OCI-LY3 (cell line): ENCODE data around the gene CREB5.

Source experiments
- H2AFZ ChIP-seq: fragments of 200-600, 300-600 bp; shearing (Covaris generic); 2 replicates; pipeline ENCODE4 v1.6.0; 2014; ENCODE audit warnings: antibody characterized with exemption, low read depth, low read length
- H3K27ac ChIP-seq: fragments of 200-600, 300-600 bp; sonication (generic); 2 replicates; pipeline ENCODE4 v1.5.1; 2014; ENCODE audit warnings: mild to moderate bottlenecking, low read length, moderate library complexity, mixed read lengths
- H3K27me3 ChIP-seq: fragments of 200-600, 300-600 bp; sonication (generic); 2 replicates; pipeline ENCODE4 v1.6.1; 2014; ENCODE audit warnings: low read depth, low read length, mixed read lengths
- H3K36me3 ChIP-seq: fragments of 200-600, 300-600 bp; sonication (generic); replicated peaks from 2 replicates; pipeline ENCODE3; 2014; ENCODE audit warnings: low read depth, low read length, mixed read lengths
- H3K4me1 ChIP-seq: fragments of 300-600, 200-600 bp; sonication (generic); 2 replicates; pipeline ENCODE4 v1.6.1; 2014; ENCODE audit warnings: low read length, mixed read lengths
- H3K4me2 ChIP-seq: fragments of 200-600, 300-600 bp; sonication (generic); 2 replicates; pipeline ENCODE4 v1.6.1; 2014; ENCODE audit warnings: low read length, mixed read lengths
- H3K4me3 ChIP-seq: fragments of 300-600, 200-600 bp; sonication (generic); 2 replicates; pipeline ENCODE4 v1.5.1; 2014; ENCODE audit warnings: antibody characterized with exemption, mild to moderate bottlenecking, low read length, moderate library complexity
- H3K79me2 ChIP-seq: fragments of 300-600, 200-600 bp; shearing (Covaris generic); 2 replicates; pipeline ENCODE4 v1.6.1; 2014; ENCODE audit warnings: mild to moderate bottlenecking, low read length, mixed read lengths
- H3K9ac ChIP-seq: fragments of 300-600, 200-600 bp; shearing (Covaris generic); 2 replicates; pipeline ENCODE4 v1.6.0; 2014; ENCODE audit warnings: mild to moderate bottlenecking, low read length, moderate library complexity
- H3K9me3 ChIP-seq: fragments of 200-600, 300-600 bp; shearing (Covaris generic); 2 replicates; pipeline ENCODE4 v1.6.1; 2014; ENCODE audit warnings: low read length, mixed read lengths; ENCODE audit not compliant: insufficient read depth
- H4K20me1 ChIP-seq: fragments of 200-600, 300-600 bp; sonication (generic); 2 replicates; pipeline ENCODE4 v1.6.1; 2016; ENCODE audit warnings: low read length, mixed read lengths; ENCODE audit not compliant: insufficient read depth
- CTCF ChIP-seq: fragments of 200-600, 300-600 bp; sonication (generic); IDR thresholded peaks from 2 replicates; pipeline ENCODE4 v1.5.1; 2014; ENCODE audit warnings: antibody characterized with exemption, low read length, low read depth
- EZH2phosphoT487 ChIP-seq: fragments of 200-600 bp; shearing (Covaris generic); IDR thresholded peaks from 2 replicates; pipeline ENCODE4 v1.6.1; 2018; ENCODE audit warnings: antibody characterized with exemption, mixed run types, low read depth

CREB5 gene

GRCh38 chr7:28759475-28759971, 347.2 kb downstream of the CREB5 start:
- no peak overlapping the region for H3K27ac ChIP-seq
- TF ChIP-seq CTCF (no peak), EZH2phosphoT487 (no peak)

GRCh38 chr7:28761505-28761904, 349.2 kb downstream of the CREB5 start:
- Histone ChIP-seq H3K36me3 (no peaks in the 10 kb centered on the region), H4K20me1 (no peaks in the 10 kb centered on the region), H3K79me2 (no peaks in the 10 kb centered on the region), H3K27ac (no peak overlapping the region), H3K4me3 (no peak overlapping the region), H3K4me1 (no peaks in the 10 kb centered on the region), H3K27me3 (no peaks in the 10 kb centered on the region), H3K4me2 (no peak overlapping the region), H2AFZ (no peak overlapping the region), H3K9ac (no peak overlapping the region), H3K9me3 (no peaks in the 10 kb centered on the region)
- TF ChIP-seq CTCF (no peak), EZH2phosphoT487 (no peak)

More at GRCh38 chr7:28759475-28759971, 347.2 kb downstream of the CREB5 start:
- H3K4me2 ChIP-seq = no peak overlapping the region
- H3K27me3 ChIP-seq = no peaks in the 10 kb centered on the region
- H3K4me1 ChIP-seq = no peaks in the 10 kb centered on the region
- H3K79me2 ChIP-seq = no peaks in the 10 kb centered on the region
- no peaks in the 10 kb centered on the region for H3K9me3 ChIP-seq
- no peaks in the 10 kb centered on the region for H4K20me1 ChIP-seq
- H3K36me3 ChIP-seq = no peaks in the 10 kb centered on the region
- H3K9ac ChIP-seq = no peak overlapping the region
- H3K4me3 ChIP-seq = no peak overlapping the region
- H2AFZ ChIP-seq = no peak overlapping the region

GRCh38 chr7:28762651-28763050, 350.3 kb downstream of the CREB5 start:
- Histone ChIP-seq H3K79me2 (no peaks in the 10 kb centered on the region), H3K36me3 (no peaks in the 10 kb centered on the region), H2AFZ (no peak overlapping the region), H4K20me1 (no peaks in the 10 kb centered on the region), H3K27ac (no peak overlapping the region), H3K9me3 (no peaks in the 10 kb centered on the region), H3K27me3 (no peaks in the 10 kb centered on the region), H3K4me3 (no peak overlapping the region), H3K9ac (no peak overlapping the region), H3K4me2 (no peak overlapping the region), H3K4me1 (no peaks in the 10 kb centered on the region)
- TF ChIP-seq CTCF (no peak), EZH2phosphoT487 (no peak)

GRCh38 chr7:28766359-28766758, 354.0 kb downstream of the CREB5 start:
- H3K9me3 ChIP-seq = no peaks in the 10 kb centered on the region

More at GRCh38 chr7:28766359-28766758, 354.0 kb downstream of the CREB5 start:
- H3K79me2 ChIP-seq = no peaks in the 10 kb centered on the region
- TF ChIP-seq EZH2phosphoT487 (no peak), CTCF (no peak)
- H3K27ac ChIP-seq = no peak overlapping the region
- H3K4me2 ChIP-seq = no peak overlapping the region
- H3K9ac ChIP-seq = no peak overlapping the region
- no peaks in the 10 kb centered on the region for H4K20me1 ChIP-seq
- no peaks in the 10 kb centered on the region for H3K36me3 ChIP-seq
- H3K27me3 ChIP-seq = no peaks in the 10 kb centered on the region
- no peak overlapping the region for H2AFZ ChIP-seq
- H3K4me1 ChIP-seq = no peaks in the 10 kb centered on the region
- no peak overlapping the region for H3K4me3 ChIP-seq
